Activated naive CD8-positive, alpha-beta T cell treated with anti-CD3 and anti-CD28 coated beads, Interleukin-2, amount 10 ng/mL, durations not matched to agents 7 days and 5 days (primary cell): Measurements from ENCODE around the gene IFNA10. TPM values are rescaled to one million over a fixed set of nuclear protein-coding genes. Genes with fewer than 3 reads are reported as not detected.
"Not testable (repeated sequence)": the region's sequence is repeated elsewhere in the genome, so short reads cannot be mapped to it uniquely, and the experiment has no call there.

Source experiments
- ATAC-seq: fragments of 150-1000 bp; cut with Tn5 transposase; one replicate; pipeline ENCODE4 v1.10.0; 2021; ENCODE audit warnings: low read depth, moderate library complexity
- POLR2A ChIA-PET: fragments of 350-600 bp; sonication (Branson Sonifier 250); formaldehyde crosslinking; loops from one replicate; lab custom pipeline; 2021; ENCODE audit warnings: antibody characterized with exemption; lab: Charles Lee
- DNase-seq: peaks from one replicate; pipeline ENCODE4 v3.0.0; 2021
- H3K27ac Mint-ChIP-seq: one replicate; pipeline ENCODE4 v1.8.0; 2022; ENCODE audit warnings: mild to moderate bottlenecking, mixed read lengths
- H3K27me3 Mint-ChIP-seq: one replicate; pipeline ENCODE4 v1.8.0; 2022; ENCODE audit warnings: mild to moderate bottlenecking, moderate library complexity, mixed read lengths
- H3K36me3 Mint-ChIP-seq: one replicate; pipeline ENCODE4 v1.8.0; 2021; ENCODE audit warnings: mild to moderate bottlenecking, mixed read lengths
- H3K4me1 Mint-ChIP-seq: one replicate; pipeline ENCODE4 v1.8.0; 2021; ENCODE audit warnings: mixed read lengths
- H3K4me3 Mint-ChIP-seq: one replicate; pipeline ENCODE4 v1.8.0; 2022; ENCODE audit warnings: mild to moderate bottlenecking, moderate library complexity, mixed read lengths
- H3K9me3 Mint-ChIP-seq: one replicate; pipeline ENCODE4 v1.8.0; 2021; ENCODE audit warnings: mixed read lengths
- total RNA-seq, 2 experiments: library from RNA; stranded (reverse); gene quantifications; one replicate each; pipeline ENCODE4 v1.2.3, GENCODE V29; 2021

IFNA10 gene
- total RNA-seq, 2 experiments from 2014 or later = not detected

- ATAC-seq = peak; percentile 67
- DNase-seq, H3K9me3 Mint-ChIP-seq, H3K27me3 Mint-ChIP-seq, POLR2A ChIA-PET, H3K27ac Mint-ChIP-seq, H3K4me1 Mint-ChIP-seq, H3K36me3 Mint-ChIP-seq: not testable (repeated sequence)
- H3K4me3 Mint-ChIP-seq = peak overlapping the region; percentile 48
Measured at GRCh38 chr9:21213411-21214326, 6.7 kb upstream of the IFNA10 start.

GRCh38 chr9:21212160-21212559 lies 5.2 kb upstream of the IFNA10 start:
- ATAC-seq, H3K27me3 Mint-ChIP-seq, H3K4me1 Mint-ChIP-seq, H3K36me3 Mint-ChIP-seq, H3K27ac Mint-ChIP-seq, H3K4me3 Mint-ChIP-seq, POLR2A ChIA-PET, H3K9me3 Mint-ChIP-seq: not testable (repeated sequence)
- DNase-seq = peak; percentile 20

DNA sequence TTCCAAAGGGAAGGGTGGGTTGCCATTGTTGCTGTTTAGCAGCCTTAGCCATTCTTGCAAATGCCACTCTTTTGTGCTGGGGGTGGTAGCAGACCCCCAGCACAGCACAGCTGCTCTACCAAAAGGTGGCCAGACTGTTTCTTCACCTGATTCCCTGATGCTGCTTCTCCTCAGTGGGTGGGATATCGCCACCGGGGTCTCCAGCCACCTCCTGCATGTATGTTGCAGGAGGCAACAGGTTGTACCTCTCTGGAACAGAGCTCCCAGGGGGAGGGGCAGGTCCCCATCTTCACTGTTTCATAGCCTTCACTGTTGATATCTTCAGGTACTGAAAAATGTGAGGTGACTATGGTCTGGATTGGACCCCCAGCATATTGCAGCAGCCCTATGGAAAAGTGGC lies 3.8 kb upstream of the IFNA10 start:
- H3K4me3 Mint-ChIP-seq, H3K27ac Mint-ChIP-seq, H3K4me1 Mint-ChIP-seq, H3K36me3 Mint-ChIP-seq, H3K9me3 Mint-ChIP-seq, DNase-seq, H3K27me3 Mint-ChIP-seq, ATAC-seq, POLR2A ChIA-PET: not testable (repeated sequence)

- DNase-seq (peak; percentile 15), ATAC-seq (no peak)
- H3K4me1 Mint-ChIP-seq = peaks cover 3% of the 10 kb centered on the region
- H3K27ac Mint-ChIP-seq = no peak overlapping the region
- no peak overlapping the region for H3K4me3 Mint-ChIP-seq
- H3K27me3 Mint-ChIP-seq = peaks cover 12% of the 10 kb centered on the region
- no peaks in the 10 kb centered on the region for H3K36me3 Mint-ChIP-seq
- POLR2A ChIA-PET = no interaction called here
- no peaks in the 10 kb centered on the region for H3K9me3 Mint-ChIP-seq
Measured at GRCh38 chr9:21210311-21210710, 3.4 kb upstream of the IFNA10 start.

- DNase-seq = no peak
- H3K9me3 Mint-ChIP-seq = peaks cover 3% of the 10 kb centered on the region
- POLR2A ChIA-PET = no interaction called here
- no peak overlapping the region for H3K4me3 Mint-ChIP-seq
- H3K36me3 Mint-ChIP-seq = no peaks in the 10 kb centered on the region
- no peak overlapping the region for H3K27ac Mint-ChIP-seq
- peaks cover 23% of the 10 kb centered on the region for H3K27me3 Mint-ChIP-seq
- no peaks in the 10 kb centered on the region for H3K4me1 Mint-ChIP-seq
- ATAC-seq = no peak
Measured at GRCh38 chr9:21205204-21205603, 1.7 kb downstream of the IFNA10 start.

DNA sequence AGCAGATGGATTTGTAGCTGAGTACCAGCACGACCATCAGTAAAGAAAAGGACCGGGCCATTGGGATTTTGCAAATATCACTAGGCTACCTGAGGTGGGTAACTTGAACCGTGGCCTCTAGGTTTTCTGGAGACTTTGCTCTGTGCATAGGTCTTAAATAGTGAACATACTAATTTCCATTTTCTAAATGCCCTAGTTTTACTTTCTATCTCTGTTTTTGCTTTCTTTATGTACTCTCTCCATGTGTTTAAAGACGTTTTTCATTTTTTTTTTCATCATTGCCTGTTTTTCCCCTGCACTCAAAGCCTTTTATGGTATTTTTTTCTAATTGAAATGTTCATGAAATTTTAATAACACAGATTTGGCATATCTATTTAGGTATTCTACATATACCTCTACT lies 4.8 kb downstream of the IFNA10 start, which contains the start of gene IFNA7:
IFNA7 (minus strand) TSS at position 101 of the 400 bp plus-strand sequence; CDS start at position 61, 40 bp downstream.
- DNase-seq, H3K27ac Mint-ChIP-seq, ATAC-seq, POLR2A ChIA-PET, H3K9me3 Mint-ChIP-seq, H3K4me1 Mint-ChIP-seq, H3K4me3 Mint-ChIP-seq, H3K36me3 Mint-ChIP-seq: not testable (repeated sequence)
- H3K27me3 Mint-ChIP-seq = peaks cover 22% of the 10 kb centered on the region

- POLR2A ChIA-PET = not testable (repeated sequence)
- peak; percentile 26 for DNase-seq
Measured at GRCh38 chr9:21194867-21195776, 11.8 kb downstream of the IFNA10 start.

DNA sequence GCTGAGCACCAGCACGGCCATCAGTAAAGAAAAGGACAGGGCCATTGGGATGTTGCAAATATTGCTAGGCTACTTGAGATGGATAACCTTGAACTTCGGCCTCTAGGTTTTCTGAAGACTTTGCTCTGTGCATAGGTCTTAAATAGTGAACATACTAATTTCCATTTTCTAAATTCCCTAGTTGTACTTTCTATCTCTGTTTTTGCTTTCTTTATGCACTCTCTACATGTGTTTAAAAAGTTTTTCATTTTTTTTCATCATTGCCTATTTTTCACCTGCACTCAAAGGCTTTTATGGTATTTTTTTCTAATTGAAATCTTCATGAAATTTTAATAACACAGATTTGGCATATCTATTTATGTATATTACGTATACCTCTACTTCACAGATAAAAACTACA lies 19.5 kb downstream of the IFNA10 start, which contains the start of gene IFNA4:
IFNA4 (minus strand) TSS at position 101 of the 400 bp plus-strand sequence; CDS start at position 45, 56 bp downstream.
- peaks cover 11% of the 10 kb centered on the region for H3K27me3 Mint-ChIP-seq
- H3K36me3 Mint-ChIP-seq, ATAC-seq, H3K27ac Mint-ChIP-seq, H3K9me3 Mint-ChIP-seq, H3K4me1 Mint-ChIP-seq, POLR2A ChIA-PET, H3K4me3 Mint-ChIP-seq, DNase-seq: not testable (repeated sequence)

More at GRCh38 chr9:21194867-21195776, 11.8 kb downstream of the IFNA10 start:
- ATAC-seq = peak; percentile 96
- H3K36me3 Mint-ChIP-seq, H3K4me1 Mint-ChIP-seq, H3K27ac Mint-ChIP-seq, H3K9me3 Mint-ChIP-seq, H3K27me3 Mint-ChIP-seq: not testable (repeated sequence)
- H3K4me3 Mint-ChIP-seq = peak overlapping the region; percentile 69

DNA sequence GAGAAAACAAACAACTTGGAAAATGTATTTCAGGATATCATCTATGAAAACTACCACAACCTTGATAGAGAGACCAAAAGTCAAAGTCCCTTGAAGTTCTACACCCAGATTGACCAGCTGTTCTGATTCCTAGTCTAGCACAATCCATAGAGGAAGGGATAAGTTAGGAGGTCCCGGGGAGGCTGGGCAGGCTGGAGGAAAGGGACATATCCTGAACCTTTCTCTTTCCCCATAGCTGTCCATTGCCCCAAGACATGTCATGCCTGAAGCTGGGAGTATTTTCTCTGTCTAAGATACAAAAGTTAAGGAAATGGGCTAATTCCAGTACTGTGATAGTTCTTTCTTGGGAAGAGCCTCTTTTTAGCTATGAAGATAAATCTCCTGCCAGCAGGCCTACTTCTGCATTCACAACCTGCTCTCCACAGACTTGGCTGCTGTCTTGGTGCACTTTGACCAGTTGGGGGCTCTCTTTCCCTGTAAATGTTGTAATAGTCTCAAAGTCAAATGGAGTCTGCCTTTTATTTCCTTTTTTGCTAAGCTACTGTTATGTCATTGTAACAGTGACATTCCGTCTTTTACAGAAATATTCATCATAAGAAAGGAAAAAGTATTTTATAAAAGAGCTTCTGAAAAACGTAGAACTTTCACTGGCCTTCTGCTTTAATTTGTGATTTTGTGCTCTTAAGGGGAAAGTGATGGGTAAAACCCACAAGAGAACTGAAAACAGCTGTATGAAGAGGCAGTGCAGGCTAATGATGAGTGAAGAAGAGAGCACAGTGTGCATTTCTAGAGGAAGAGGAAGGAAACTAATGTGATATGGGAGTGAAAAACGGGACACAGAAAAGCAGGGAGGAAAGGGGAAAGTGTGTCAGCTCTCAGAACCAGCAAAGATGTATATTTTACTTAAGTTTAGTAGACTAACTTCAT lies 23.9 kb downstream of the IFNA10 start:
- POLR2A ChIA-PET = interaction anchor here (0.7 kb wide), 1 partner anchor 8 kb away, joined by 3 read pairs; no protein-coding TSS in a partner anchor
- H3K36me3 Mint-ChIP-seq, H3K27me3 Mint-ChIP-seq, H3K9me3 Mint-ChIP-seq, H3K4me1 Mint-ChIP-seq: not testable (repeated sequence)
- DNase-seq (peak; percentile 28), ATAC-seq (peak; percentile 92)
- H3K4me3 Mint-ChIP-seq = peak overlapping the region; percentile 28
- H3K27ac Mint-ChIP-seq = peak overlapping the region; percentile 31

- H3K27me3 Mint-ChIP-seq = peaks cover 12% of the 10 kb centered on the region
- no peak for ATAC-seq
Measured at GRCh38 chr9:21174671-21175070, 32.3 kb downstream of the IFNA10 start.

GRCh38 chr9:21172156-21172555 lies 34.8 kb downstream of the IFNA10 start:
- DNase-seq = no peak
- no peak for ATAC-seq
- Mint-ChIP-seq H3K9me3 (no peaks in the 10 kb centered on the region), H3K4me1 (no peaks in the 10 kb centered on the region), H3K36me3 (no peaks in the 10 kb centered on the region), H3K27me3 (peaks cover 17% of the 10 kb centered on the region), H3K4me3 (no peak overlapping the region), H3K27ac (no peak overlapping the region)
- POLR2A ChIA-PET = no interaction called here

More at GRCh38 chr9:21174671-21175070, 32.3 kb downstream of the IFNA10 start:
- no peaks in the 10 kb centered on the region for H3K9me3 Mint-ChIP-seq
- DNase-seq = no peak
- H3K36me3 Mint-ChIP-seq = no peaks in the 10 kb centered on the region
- POLR2A ChIA-PET = interaction anchor here (0.7 kb wide), 1 partner anchor 9 kb away, joined by 3 read pairs; no protein-coding TSS in a partner anchor
- H3K4me1 Mint-ChIP-seq = no peaks in the 10 kb centered on the region
- H3K27ac Mint-ChIP-seq = no peak overlapping the region
- H3K4me3 Mint-ChIP-seq = no peak overlapping the region

GRCh38 chr9:21171351-21171750 lies 35.6 kb downstream of the IFNA10 start:
- Mint-ChIP-seq H3K4me3 (no peak overlapping the region), H3K27me3 (peaks cover 15% of the 10 kb centered on the region), H3K4me1 (no peaks in the 10 kb centered on the region), H3K36me3 (no peaks in the 10 kb centered on the region), H3K27ac (no peak overlapping the region), H3K9me3 (no peaks in the 10 kb centered on the region)
- ATAC-seq = no peak
- DNase-seq = no peak
- POLR2A ChIA-PET = no interaction called here
